Measurements from ENCODE around the gene TBL2. TPM values are rescaled to one million over a fixed set of nuclear protein-coding genes. Genes with fewer than 3 reads are reported as not detected.
"Not testable (repeated sequence)": the region's sequence is repeated elsewhere in the genome, so short reads cannot be mapped to it uniquely, and the experiment has no call there.

The TBL2 gene
- total RNA-seq, 1 donor from 2014 or later: 9.6 TPM

GRCh38 chr7:73593207-73594045, 15.0 kb upstream of the TBL2 start:
- intact Hi-C loops (cut with micrococcal nuclease): no loop called here
- no peak for TF ChIP-seq CTCF (IDR thresholded peaks at IDR 0.05; ENCODE audit: borderline replicate concordance)
- no peaks in the 10 kb centered on the region for H3K36me3 ChIP-seq
- no peak overlapping the region for H3K27ac ChIP-seq (replicated peaks)
- H3K27me3 ChIP-seq (ENCODE audit: low read depth): peaks cover 33% of the 10 kb centered on the region
- DNase-seq: no peak
- H3K4me3 ChIP-seq: no peak overlapping the region
- H3K9me3 ChIP-seq (replicated peaks): no peaks in the 10 kb centered on the region
- no peaks in the 10 kb centered on the region for H3K4me1 ChIP-seq

- Histone ChIP-seq H3K27me3 (ENCODE audit: low read depth) (no peaks in the 10 kb centered on the region), H3K36me3 (no peaks in the 10 kb centered on the region), H3K27ac (replicated peaks) (no peak overlapping the region), H3K4me3 (no peak overlapping the region), H3K4me1 (no peaks in the 10 kb centered on the region), H3K9me3 (replicated peaks) (no peaks in the 10 kb centered on the region)
- DNase-seq: peak; percentile 8
- intact Hi-C loops (cut with micrococcal nuclease): no loop called here
- no peak for TF ChIP-seq CTCF (IDR thresholded peaks at IDR 0.05; ENCODE audit: borderline replicate concordance)
Observed at GRCh38 chr7:73586911-73587310, 8.5 kb upstream of the TBL2 start.

GRCh38 chr7:73585196-73585595, 6.8 kb upstream of the TBL2 start:
- no peaks in the 10 kb centered on the region for H3K9me3 ChIP-seq (replicated peaks)
- no peaks in the 10 kb centered on the region for H3K27me3 ChIP-seq (ENCODE audit: low read depth)
- H3K4me3 ChIP-seq: no peak overlapping the region
- DNase-seq: no peak
- no peaks in the 10 kb centered on the region for H3K36me3 ChIP-seq
- intact Hi-C loops (cut with micrococcal nuclease): no loop called here
- no peak for TF ChIP-seq CTCF (IDR thresholded peaks at IDR 0.05; ENCODE audit: borderline replicate concordance)
- no peaks in the 10 kb centered on the region for H3K4me1 ChIP-seq
- H3K27ac ChIP-seq (replicated peaks): no peak overlapping the region

GRCh38 chr7:73582664-73583202, 4.4 kb upstream of the TBL2 start:
- Histone ChIP-seq H3K9me3 (replicated peaks) (no peaks in the 10 kb centered on the region), H3K4me3 (no peak overlapping the region), H3K4me1 (peaks cover 15% of the 10 kb centered on the region), H3K27me3 (ENCODE audit: low read depth) (no peaks in the 10 kb centered on the region), H3K27ac (replicated peaks) (no peak overlapping the region), H3K36me3 (no peaks in the 10 kb centered on the region)
- no peak for TF ChIP-seq CTCF (IDR thresholded peaks at IDR 0.05; ENCODE audit: borderline replicate concordance)
- intact Hi-C loops (cut with micrococcal nuclease): no loop called here
- DNase-seq: no peak

- H3K27ac ChIP-seq (replicated peaks); H3K36me3 ChIP-seq; H3K4me3 ChIP-seq; DNase-seq; H3K27me3 ChIP-seq (ENCODE audit: low read depth); H3K9me3 ChIP-seq (replicated peaks); intact Hi-C loops (cut with micrococcal nuclease): not testable (repeated sequence)
- peaks cover 30% of the 10 kb centered on the region for H3K4me1 ChIP-seq
Observed at GRCh38 chr7:73581006-73581405, 2.6 kb upstream of the TBL2 start.

All from left ventricle myocardium inferior (tissue), 1 donor.